Fibroblast of the aortic adventitia (primary cell): Measurements from ENCODE around the gene ERCC3. TPM values are rescaled to one million over a fixed set of nuclear protein-coding genes. Genes with fewer than 3 reads are reported as not detected.
"Not testable (repeated sequence)": the region's sequence is repeated elsewhere in the genome, so short reads cannot be mapped to it uniquely, and the experiment has no call there.

Experiments used
- DNase-seq: peaks from one replicate; pipeline ENCODE4 v3.0.0-alpha.2; 2010; ENCODE audit warnings: low read depth
- H3K4me3 ChIP-seq: 2 replicates; pipeline ENCODE4 v1.5.1; 2011; ENCODE audit warnings: low read depth, mild to moderate bottlenecking, control low read depth, low read length, moderate library complexity
- CTCF ChIP-seq: IDR thresholded peaks from 2 replicates; pipeline ENCODE4 v1.5.1; 2011; ENCODE audit warnings: mild to moderate bottlenecking, low read length, control low read depth, inconsistent platforms; ENCODE audit not compliant: insufficient read depth
- small RNA-seq: library from RNA; depleted of rRNA; stranded (forward); fragments of <200 nt; gene quantifications from one replicate; pipeline ENCODE3, GENCODE V24; 2012
- total RNA-seq: library from RNA; depleted of rRNA; stranded (reverse); fragments of >200 nt; gene quantifications from 2 replicates; pipeline ENCODE4 v1.2.3, GENCODE V29; 2012; ENCODE audit warnings: low replicate concordance

The ERCC3 gene
- total RNA-seq, 1 donor: 35.4 TPM

GRCh38 chr2:127216095-127216494 is 77.8 kb downstream of the ERCC3 start:
- TF ChIP-seq CTCF: no peak
- no peak overlapping the region for H3K4me3 ChIP-seq

GRCh38 chr2:127214201-127214600 is 79.7 kb downstream of the ERCC3 start:
- not testable (repeated sequence) for DNase-seq

More at GRCh38 chr2:127216095-127216494, 77.8 kb downstream of the ERCC3 start:
- no peak for DNase-seq

GRCh38 chr2:127208313-127208712 is 85.6 kb downstream of the ERCC3 start:
- no peak overlapping the region for H3K4me3 ChIP-seq
- no peak for DNase-seq
- TF ChIP-seq CTCF: no peak

More at GRCh38 chr2:127214201-127214600, 79.7 kb downstream of the ERCC3 start:
- not testable (repeated sequence) for H3K4me3 ChIP-seq

Small RNA genes within 50 kb of the gene (small RNA-seq; reads per million reads assigned to genes)
- 1.7 reads per million, percentile 61 among the genes with 10 or more reads in this experiment for gene RNU6-1147P

Other genes starting within 250 kb of the ERCC3 start
- 45.8 and 68.7 TPM in 2 replicates for gene BIN1, start 187.0 kb downstream of the ERCC3 start, total RNA-seq
- gene CYP27C1, start 73.8 kb downstream of the ERCC3 start, total RNA-seq: 0.41 and 0.72 TPM in 2 replicates
- gene MAP3K2, start 93.8 kb upstream of the ERCC3 start, total RNA-seq: 22.0 and 41.6 TPM in 2 replicates
- gene PROC, start 124.3 kb upstream of the ERCC3 start, total RNA-seq: not detected in 2 replicates
- gene IWS1, start 232.3 kb upstream of the ERCC3 start, total RNA-seq: 37.7 and 176 TPM in 2 replicates
- 0.18 TPM in 1 of 2 replicates, not detected in the other for gene MYO7B, start 241.5 kb upstream of the ERCC3 start, total RNA-seq